IPS-18a (cell line): ENCODE measurements around the gene SNRNP35.
"Not testable (repeated sequence)": the region's sequence is repeated elsewhere in the genome, so short reads cannot be mapped to it uniquely, and the experiment has no call there.

ENCODE experiments used
- H3K27ac ChIP-seq: one replicate; pipeline ENCODE4 v1.5.1; 2013; ENCODE audit warnings: low read length
- H3K27me3 ChIP-seq: one replicate; pipeline ENCODE4 v1.6.1; 2013; ENCODE audit warnings: mild to moderate bottlenecking, low read length; ENCODE audit not compliant: control insufficient read depth, insufficient read depth
- H3K36me3 ChIP-seq: one replicate; pipeline ENCODE4 v1.6.1; 2013; ENCODE audit warnings: low read depth, low read length; ENCODE audit not compliant: control insufficient read depth
- H3K4me1 ChIP-seq: one replicate; pipeline ENCODE4 v1.6.1; 2013; ENCODE audit warnings: low read depth, low read length; ENCODE audit not compliant: control insufficient read depth
- H3K4me3 ChIP-seq: one replicate; pipeline ENCODE4 v1.5.1; 2013; ENCODE audit warnings: low read length
- H3K9ac ChIP-seq: one replicate; pipeline ENCODE4 v1.6.1; 2013; ENCODE audit warnings: mild to moderate bottlenecking, low read length, moderate library complexity
- H3K9me3 ChIP-seq: one replicate; pipeline ENCODE4 v1.6.1; 2013; ENCODE audit warnings: low read depth, low read length; ENCODE audit not compliant: control insufficient read depth

Gene SNRNP35

DNA sequence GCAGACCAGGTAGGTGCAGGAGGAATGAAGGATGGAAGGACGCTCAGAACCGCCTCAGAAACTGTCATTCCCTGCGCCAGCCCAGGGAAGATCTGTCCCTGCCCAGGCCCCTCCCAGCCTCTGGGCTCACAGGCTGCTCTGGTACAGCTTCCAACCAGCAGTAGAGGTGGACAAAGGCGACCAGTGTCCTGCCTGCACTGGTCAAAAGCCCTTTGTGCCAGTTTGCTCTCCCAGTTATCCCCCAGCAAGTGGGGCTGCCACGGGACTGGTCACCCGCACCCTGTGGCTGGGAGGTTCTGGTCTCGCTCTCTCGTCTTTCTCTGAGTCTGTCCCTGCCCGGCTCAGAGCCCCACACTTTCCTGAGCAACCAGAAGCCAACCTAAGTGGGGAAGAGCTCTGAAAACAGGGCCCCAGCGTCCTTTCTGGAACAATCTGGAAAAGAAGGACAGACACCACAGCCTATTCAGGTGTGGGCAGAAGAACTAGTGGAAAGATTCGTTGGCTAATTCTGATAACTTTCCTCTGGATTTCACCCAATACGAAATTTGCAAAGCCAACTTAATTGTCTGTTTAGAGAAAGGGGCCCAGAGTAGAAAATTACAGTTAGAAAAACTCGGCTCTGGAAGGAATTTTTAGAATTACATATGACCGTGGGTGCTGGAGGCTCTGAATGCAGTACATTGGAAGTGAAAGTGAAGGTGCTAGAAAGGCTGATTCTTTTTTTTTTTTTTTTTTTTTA is 21.7 kb downstream of the SNRNP35 start:
- no peak overlapping the region for H3K4me3 ChIP-seq
- H3K36me3 ChIP-seq = no peaks in the 10 kb centered on the region
- H3K27me3 ChIP-seq = no peaks in the 10 kb centered on the region
- no peaks in the 10 kb centered on the region for H3K4me1 ChIP-seq
- H3K9ac ChIP-seq = no peak overlapping the region
- no peak overlapping the region for H3K27ac ChIP-seq
- H3K9me3 ChIP-seq = no peaks in the 10 kb centered on the region

DNA sequence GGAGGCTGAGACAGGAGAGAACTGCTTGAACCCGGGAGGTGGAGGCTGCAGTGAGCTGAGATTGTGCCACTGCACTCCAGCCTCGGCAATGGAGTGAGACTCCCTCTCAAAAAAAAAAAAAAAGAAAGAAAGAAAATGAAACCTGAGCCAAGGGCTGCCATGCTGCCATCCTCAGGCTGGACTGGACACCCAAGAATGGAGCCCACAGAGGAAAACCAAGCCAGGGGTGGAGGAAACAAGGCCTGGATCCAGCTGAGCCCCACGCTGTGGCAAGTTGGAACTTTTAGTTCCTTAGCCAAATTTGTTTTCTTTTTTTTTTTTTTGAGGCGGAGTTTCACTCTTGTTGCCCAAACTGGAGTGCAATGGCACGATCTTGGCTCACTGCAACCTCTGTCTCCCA is 23.3 kb downstream of the SNRNP35 start:
- not testable (repeated sequence) for H3K9ac ChIP-seq

DNA sequence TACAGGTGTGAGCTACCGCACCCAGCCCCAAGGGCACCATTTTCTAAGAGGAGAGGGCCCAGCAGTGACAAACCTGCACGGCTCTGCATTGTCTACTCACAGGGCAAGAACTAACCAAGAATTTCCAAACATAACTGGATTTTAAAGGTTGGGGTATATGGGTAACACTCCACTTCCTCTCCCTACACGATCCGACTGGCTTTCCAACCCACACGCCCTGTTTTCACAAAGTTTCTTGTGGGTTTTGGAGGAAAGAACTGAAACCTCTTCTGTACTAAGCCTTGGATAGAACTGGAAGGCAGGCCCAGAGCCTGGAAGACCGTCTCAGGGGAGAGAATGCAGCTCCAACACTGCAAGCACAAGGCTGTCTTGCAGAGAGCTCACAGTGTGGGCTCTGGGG is 24.9 kb downstream of the SNRNP35 start:
- H3K27ac ChIP-seq = no peak overlapping the region
- no peaks in the 10 kb centered on the region for H3K4me1 ChIP-seq
- H3K4me3 ChIP-seq = no peak overlapping the region
- H3K9me3 ChIP-seq = no peaks in the 10 kb centered on the region
- no peaks in the 10 kb centered on the region for H3K36me3 ChIP-seq
- H3K9ac ChIP-seq = no peak overlapping the region
- H3K27me3 ChIP-seq = no peaks in the 10 kb centered on the region

More for the DNA sequence above, 23.3 kb downstream of the SNRNP35 start:
- not testable (repeated sequence) for H3K4me1 ChIP-seq, H3K27ac ChIP-seq, H3K4me3 ChIP-seq, H3K27me3 ChIP-seq, H3K9me3 ChIP-seq, H3K36me3 ChIP-seq

DNA sequence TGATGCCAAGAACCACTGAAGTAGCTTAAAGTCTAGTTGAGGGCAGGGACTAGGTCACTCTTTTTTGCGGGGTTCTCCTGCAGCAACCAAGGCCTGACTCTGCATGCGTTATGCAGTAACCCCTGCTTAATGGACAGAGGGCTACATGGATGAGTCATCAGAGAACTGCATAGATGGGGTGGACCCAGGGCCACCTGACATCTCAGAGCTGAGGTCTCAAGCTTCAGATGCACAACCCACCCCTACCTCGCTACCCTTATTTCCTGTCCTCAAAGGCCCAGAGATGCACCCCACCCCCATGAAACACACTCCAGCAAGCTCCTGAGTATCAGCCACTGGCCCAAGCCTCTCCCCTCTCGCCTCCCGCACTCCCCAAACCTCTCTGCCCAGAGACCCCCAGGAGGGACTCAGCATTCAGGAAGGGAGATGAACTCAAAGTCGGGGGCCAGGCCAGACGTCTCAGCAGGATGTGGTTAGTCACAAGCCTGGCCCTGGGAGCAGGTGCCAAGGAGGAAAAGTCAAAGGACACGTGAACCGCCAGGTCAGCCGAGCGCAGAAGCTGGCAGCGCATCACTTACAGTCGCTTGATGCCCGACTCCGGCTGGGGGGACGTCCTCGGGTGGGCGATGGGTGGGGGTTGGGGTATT is 25.8 kb downstream of the SNRNP35 start:
- no peaks in the 10 kb centered on the region for H3K27me3 ChIP-seq
- H3K27ac ChIP-seq = no peak overlapping the region
- no peaks in the 10 kb centered on the region for H3K9me3 ChIP-seq
- H3K36me3 ChIP-seq = no peaks in the 10 kb centered on the region
- H3K4me1 ChIP-seq = no peaks in the 10 kb centered on the region
- no peak overlapping the region for H3K9ac ChIP-seq
- no peak overlapping the region for H3K4me3 ChIP-seq

DNA sequence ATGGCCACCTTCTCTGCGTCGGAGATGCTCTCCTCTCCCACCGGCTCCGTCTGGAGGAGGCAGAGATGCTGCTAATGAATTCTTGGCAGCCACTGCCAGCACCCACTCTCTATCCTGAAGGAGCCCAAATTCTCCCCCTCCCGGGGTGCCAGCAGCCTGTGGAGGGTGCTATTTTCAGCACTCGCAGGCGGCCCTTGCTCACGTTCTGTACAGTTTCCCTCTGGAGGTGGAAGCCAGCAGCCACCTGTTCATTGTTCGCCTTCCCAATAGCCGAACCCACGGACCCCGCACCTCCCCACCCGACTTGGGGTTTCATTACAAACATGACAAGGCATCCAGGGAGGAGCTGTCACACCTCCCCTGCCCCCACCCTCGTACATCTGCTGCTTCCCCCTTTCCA is 27.8 kb downstream of the SNRNP35 start:
- H3K27me3 ChIP-seq = no peaks in the 10 kb centered on the region
- H3K4me1 ChIP-seq = no peaks in the 10 kb centered on the region
- no peak overlapping the region for H3K27ac ChIP-seq
- H3K4me3 ChIP-seq = no peak overlapping the region
- no peaks in the 10 kb centered on the region for H3K36me3 ChIP-seq
- no peaks in the 10 kb centered on the region for H3K9me3 ChIP-seq
- no peak overlapping the region for H3K9ac ChIP-seq

DNA sequence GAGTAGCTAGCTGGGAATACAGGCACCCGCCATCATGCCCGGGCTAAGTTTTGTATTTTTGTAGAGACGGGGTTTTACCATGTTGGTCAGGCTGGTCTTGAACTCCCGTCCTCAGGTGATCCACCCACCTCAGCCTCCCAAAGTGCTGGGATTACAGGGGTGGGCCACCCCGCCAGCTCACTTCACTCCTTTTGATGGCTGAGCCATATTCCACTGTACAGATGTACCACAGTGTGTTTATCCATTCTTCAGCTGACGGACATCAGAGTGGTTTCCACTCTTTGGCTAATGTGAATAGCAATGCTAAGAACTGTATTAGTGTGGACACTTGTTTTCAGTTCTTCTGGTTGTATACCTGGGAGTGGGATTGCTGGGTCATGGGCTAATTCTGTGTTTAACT is 29.5 kb downstream of the SNRNP35 start:
- Histone ChIP-seq H3K4me1 (no peaks in the 10 kb centered on the region), H3K4me3 (no peak overlapping the region), H3K9ac (no peak overlapping the region), H3K27me3 (no peaks in the 10 kb centered on the region), H3K9me3 (no peaks in the 10 kb centered on the region), H3K36me3 (no peaks in the 10 kb centered on the region), H3K27ac (no peak overlapping the region)

DNA sequence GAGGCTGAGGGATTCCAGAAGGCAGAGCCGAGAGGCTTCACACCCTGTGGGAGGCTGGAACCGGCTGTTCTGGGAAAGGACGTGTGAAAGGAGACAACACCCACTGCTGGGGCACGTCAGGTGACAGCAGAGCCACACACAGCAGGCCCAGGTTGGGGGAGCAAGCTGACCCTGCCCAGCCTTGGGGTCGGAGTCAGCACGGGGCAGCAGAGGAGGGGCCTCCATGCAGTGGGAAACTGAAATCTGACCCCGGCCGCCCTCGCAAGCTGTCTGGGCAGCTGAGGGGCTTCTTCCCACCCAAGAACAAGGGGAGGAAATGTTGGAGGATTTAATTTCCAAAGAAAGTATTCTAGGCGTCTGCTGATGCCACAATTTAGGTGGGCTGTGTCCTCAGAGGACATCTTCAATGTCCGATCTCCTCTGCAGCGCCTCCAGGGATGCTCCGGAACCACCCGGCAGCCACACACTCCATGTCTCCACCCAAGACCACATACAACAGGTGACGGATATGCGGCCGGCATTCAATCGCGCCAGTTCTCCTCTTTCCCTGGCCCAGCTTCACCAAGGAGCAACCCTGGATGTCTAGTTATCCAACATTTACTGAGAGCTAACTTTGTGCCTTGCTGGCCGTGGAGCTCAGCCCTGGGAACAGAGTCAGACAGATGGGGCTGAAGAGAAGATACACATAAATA is 30.7 kb downstream of the SNRNP35 start:
- Histone ChIP-seq H3K4me1 (no peaks in the 10 kb centered on the region), H3K36me3 (no peaks in the 10 kb centered on the region), H3K9ac (no peak overlapping the region), H3K9me3 (no peaks in the 10 kb centered on the region), H3K4me3 (no peak overlapping the region), H3K27ac (no peak overlapping the region), H3K27me3 (no peaks in the 10 kb centered on the region)

DNA sequence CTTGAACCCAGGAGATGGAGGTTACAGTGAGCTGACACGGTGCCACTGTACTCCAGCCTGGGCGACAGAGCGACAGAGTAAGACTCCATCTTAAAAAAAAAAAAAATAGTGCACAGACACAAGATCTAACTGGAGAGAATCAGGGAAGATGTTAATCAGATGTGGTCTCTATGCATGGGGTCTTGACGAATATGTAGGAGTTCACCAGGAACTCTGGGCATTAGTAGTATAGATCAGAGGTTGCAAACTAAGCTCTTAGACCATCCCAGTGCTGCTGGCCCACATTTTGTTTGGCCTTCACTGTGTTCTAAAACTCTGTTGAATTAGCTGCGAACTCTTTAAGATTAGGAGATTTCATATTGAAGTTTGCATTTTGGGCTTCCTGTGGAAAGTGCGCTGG is 31.6 kb downstream of the SNRNP35 start:
- Histone ChIP-seq H3K27ac (no peak overlapping the region), H3K9me3 (no peaks in the 10 kb centered on the region), H3K36me3 (no peaks in the 10 kb centered on the region), H3K27me3 (no peaks in the 10 kb centered on the region), H3K9ac (no peak overlapping the region), H3K4me3 (no peak overlapping the region), H3K4me1 (no peaks in the 10 kb centered on the region)

DNA sequence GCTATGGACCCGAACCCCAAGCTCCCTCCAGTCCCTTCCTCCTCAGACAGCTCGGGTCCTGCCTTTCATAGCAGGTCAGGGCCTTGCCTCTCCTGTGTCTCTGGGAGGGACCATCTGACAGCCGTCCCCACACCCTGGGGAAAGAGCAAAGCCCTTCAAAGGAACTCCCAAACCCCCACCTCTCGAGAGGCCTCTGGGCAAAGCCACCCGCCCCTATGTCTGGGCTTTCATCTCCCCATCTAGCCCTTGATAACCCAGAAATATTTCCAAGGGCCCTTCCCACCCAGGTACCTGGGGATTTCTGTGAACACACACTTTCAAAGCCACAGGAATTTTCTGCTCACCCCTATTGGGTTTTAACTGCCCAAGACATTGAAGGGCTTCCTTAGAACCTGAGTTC is 32.1 kb downstream of the SNRNP35 start:
- no peak overlapping the region for H3K4me3 ChIP-seq
- no peak overlapping the region for H3K9ac ChIP-seq
- no peaks in the 10 kb centered on the region for H3K27me3 ChIP-seq
- no peaks in the 10 kb centered on the region for H3K36me3 ChIP-seq
- H3K9me3 ChIP-seq = no peaks in the 10 kb centered on the region
- H3K4me1 ChIP-seq = no peaks in the 10 kb centered on the region
- no peak overlapping the region for H3K27ac ChIP-seq

DNA sequence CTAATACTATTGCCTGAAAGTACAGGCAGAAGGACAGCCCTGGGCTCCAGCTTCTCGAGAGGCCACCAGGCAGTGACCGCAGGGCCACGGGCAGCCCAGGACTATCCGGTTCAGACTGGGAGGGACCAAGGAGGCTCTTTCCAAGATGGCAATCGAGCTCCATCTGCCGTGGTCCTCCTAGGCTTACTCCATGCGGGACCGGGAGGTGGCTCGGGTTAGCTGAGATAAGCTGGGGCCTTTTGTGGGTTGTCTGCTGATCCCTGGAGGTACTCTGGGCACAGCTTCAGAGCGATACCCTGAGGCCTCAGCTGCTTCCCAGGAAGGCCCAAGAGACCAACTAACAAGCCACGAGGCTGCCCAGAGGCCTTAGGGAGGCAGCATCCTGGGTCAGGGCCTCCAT is 33.1 kb downstream of the SNRNP35 start:
- no peaks in the 10 kb centered on the region for H3K9me3 ChIP-seq
- H3K4me3 ChIP-seq = no peak overlapping the region
- no peak overlapping the region for H3K9ac ChIP-seq
- no peak overlapping the region for H3K27ac ChIP-seq
- H3K36me3 ChIP-seq = no peaks in the 10 kb centered on the region
- no peaks in the 10 kb centered on the region for H3K27me3 ChIP-seq
- H3K4me1 ChIP-seq = no peaks in the 10 kb centered on the region

DNA sequence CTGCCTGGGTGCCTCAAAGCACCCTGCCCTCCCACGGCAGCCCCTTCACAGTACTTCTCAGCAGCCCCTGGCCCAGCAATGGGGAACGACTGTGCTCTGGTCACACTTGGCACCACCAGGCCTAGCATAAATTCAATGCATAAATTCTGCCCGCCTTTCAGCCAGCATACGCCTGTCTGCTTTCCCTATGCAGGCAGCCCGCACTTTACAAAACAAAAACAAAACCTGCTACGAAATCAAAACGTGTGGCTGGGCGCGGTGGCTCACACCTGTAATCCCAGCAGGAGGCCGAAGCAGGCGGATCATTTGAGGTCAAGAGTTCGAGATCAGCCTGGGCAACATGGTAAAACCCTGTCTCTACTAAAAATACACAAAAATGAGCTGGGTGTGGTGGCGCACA is 33.5 kb downstream of the SNRNP35 start:
- H3K4me3 ChIP-seq = no peak overlapping the region
- no peak overlapping the region for H3K27ac ChIP-seq
- H3K9ac ChIP-seq = no peak overlapping the region
- no peaks in the 10 kb centered on the region for H3K4me1 ChIP-seq
- H3K36me3 ChIP-seq = no peaks in the 10 kb centered on the region
- no peaks in the 10 kb centered on the region for H3K27me3 ChIP-seq
- H3K9me3 ChIP-seq = no peaks in the 10 kb centered on the region
